NCI-H2081 (cell line): ENCODE data around the gene COX7A2.

ENCODE experiments used
- DNase-seq, 2 experiments: peaks; one replicate each; lab custom pipeline; 2025; lab: John Stamatoyannopoulos, UW

Gene COX7A2

GRCh38 chr6:75243333-75244062, at the start of gene COX7A2:
Gene COX7A2, minus strand, starts transcription at chr6:75243801. Its CDS starts 67 bp downstream, at chr6:75243734.
- DNase-seq, result peak; percentile 93 to 98

GRCh38 chr6:75292555-75292954, 49.0 kb upstream of the COX7A2 start:
- no peak for DNase-seq

- no peak for DNase-seq
These were observed 48.1 kb upstream of the COX7A2 start for GRCh38 chr6:75291744-75292143.

GRCh38 chr6:75291331-75291730, 47.7 kb upstream of the COX7A2 start:
- no peak for DNase-seq

GRCh38 chr6:75290136-75290945, 46.7 kb upstream of the COX7A2 start:
- no peak for DNase-seq

GRCh38 chr6:75288023-75288422, 44.4 kb upstream of the COX7A2 start:
- DNase-seq, result no peak

GRCh38 chr6:75287424-75287823, 43.8 kb upstream of the COX7A2 start:
- DNase-seq, result no peak

- DNase-seq, result no peak
These were observed 43.4 kb upstream of the COX7A2 start for GRCh38 chr6:75286955-75287354.

- DNase-seq, result no peak
These were observed 41.7 kb upstream of the COX7A2 start for GRCh38 chr6:75285283-75285639.

GRCh38 chr6:75284632-75285282, 41.2 kb upstream of the COX7A2 start, which contains the start of gene TMEM30A:
Gene TMEM30A, minus strand, starts transcription at chr6:75284792. Its CDS starts 154 bp downstream, at chr6:75284638.
- peak; percentile 98 to 99 for DNase-seq

GRCh38 chr6:75283907-75284631, 40.5 kb upstream of the COX7A2 start:
- no peak for DNase-seq

- DNase-seq, result no peak
These were observed 39.1 kb upstream of the COX7A2 start for GRCh38 chr6:75282706-75283105.

GRCh38 chr6:75281653-75282052, 38.1 kb upstream of the COX7A2 start:
- no peak for DNase-seq

- DNase-seq, result no peak
These were observed 36.7 kb upstream of the COX7A2 start for GRCh38 chr6:75280131-75280855.

- DNase-seq, result no peak
These were observed 35.8 kb upstream of the COX7A2 start for GRCh38 chr6:75279418-75279817.

GRCh38 chr6:75278474-75279077, 35.0 kb upstream of the COX7A2 start:
- no peak for DNase-seq

- DNase-seq, result no peak
These were observed 31.5 kb upstream of the COX7A2 start for GRCh38 chr6:75275067-75275466.

- no peak for DNase-seq
These were observed 29.4 kb upstream of the COX7A2 start for GRCh38 chr6:75273009-75273408.

GRCh38 chr6:75272145-75272840, 28.7 kb upstream of the COX7A2 start:
- DNase-seq, result no peak

GRCh38 chr6:75268988-75269354, 25.4 kb upstream of the COX7A2 start:
- DNase-seq, result no peak
